Pulmonary artery endothelial cell (primary cell): ENCODE measurements around the gene SUSD3. TPM values are rescaled to one million over a fixed set of nuclear protein-coding genes. Genes with fewer than 3 reads are reported as not detected.

ENCODE experiments used
- DNase-seq: peaks from one replicate; pipeline ENCODE4 v3.0.0-alpha.2; 2011; ENCODE audit warnings: low read depth, low spot score
- total RNA-seq: library from RNA; depleted of rRNA; stranded (reverse); fragments of >200 nt; gene quantifications from 2 replicates; pipeline ENCODE4 v1.2.3, GENCODE V29; 2014

The SUSD3 gene
- total RNA-seq, 1 donor from 2014 or later = 0.13 TPM

- DNase-seq = no peak
These were observed 5.5 kb upstream of the SUSD3 start for GRCh38 chr9:93052791-93053540.

DNA sequence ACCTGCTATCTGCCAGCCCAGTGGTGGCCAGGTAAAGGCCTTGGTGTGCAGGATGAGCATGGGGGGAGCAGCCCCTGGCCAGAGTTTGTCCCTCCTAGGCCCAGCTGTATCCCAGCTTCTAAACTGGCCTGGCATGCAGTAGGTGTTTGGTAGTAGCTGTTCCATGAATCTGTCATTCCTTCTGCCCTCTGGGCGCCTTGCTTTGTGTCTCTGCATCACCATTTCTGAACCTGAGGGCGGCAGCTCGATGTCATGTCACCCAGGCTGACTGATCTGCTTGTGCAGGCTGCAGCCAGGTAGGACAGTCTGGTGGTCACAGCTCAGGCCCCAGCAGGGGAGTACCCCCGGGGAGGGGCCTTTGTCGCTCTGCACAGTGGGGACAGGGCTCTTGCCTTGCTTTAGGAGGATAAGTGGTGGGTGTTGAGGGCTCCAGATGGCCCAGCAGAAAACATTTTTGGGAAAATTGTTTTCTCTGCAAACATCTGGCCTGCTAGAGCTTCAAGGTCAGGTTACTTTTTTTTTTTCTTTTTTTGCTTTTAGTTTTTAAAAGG lies 4.6 kb upstream of the SUSD3 start:
- no peak for DNase-seq

DNA sequence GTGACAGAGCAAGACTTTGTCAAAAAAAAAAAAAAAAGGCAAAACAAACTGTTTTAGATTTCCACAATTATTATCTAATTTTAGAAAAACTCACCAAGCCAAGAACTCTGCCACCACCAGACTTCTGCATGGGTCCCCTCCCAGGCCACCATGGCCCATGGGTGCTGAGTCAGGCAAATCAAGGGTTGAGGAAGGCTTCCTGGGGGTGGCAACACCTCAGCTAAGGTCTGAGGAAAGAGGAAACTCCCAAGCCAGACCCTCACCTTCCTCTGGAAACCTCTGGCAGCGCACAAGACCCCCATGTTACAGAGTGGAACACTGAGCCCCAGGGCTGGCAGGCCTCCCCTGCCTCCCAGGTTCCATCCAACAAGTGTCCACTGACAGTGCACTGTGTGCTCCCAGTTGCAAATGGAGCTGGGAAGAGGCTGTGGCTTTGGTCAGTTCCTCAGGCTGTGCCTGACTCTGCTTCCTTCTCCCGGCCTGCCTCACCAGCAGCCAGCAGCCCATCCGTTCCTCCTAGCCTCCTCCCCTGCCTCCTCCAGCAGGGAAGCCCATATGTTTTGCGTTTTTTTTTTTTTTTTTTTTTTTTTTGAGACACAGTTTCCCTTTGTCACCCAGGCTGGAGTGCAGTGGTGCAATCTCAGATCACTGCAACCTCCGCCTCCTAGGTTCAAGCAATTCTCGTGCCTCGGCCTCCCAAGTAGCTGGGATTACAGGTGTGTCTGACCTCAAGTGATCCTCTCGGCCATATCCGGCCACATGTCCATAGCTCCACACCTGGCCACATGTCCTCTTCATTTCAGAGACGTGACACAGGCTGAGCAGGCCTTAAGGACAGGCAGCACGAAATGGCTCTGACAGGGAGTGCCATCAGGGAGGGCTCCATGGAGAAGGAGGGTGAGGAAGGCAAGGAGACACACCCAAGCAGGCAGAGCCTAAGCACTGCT lies 3.5 kb upstream of the SUSD3 start:
- no peak for DNase-seq

DNA sequence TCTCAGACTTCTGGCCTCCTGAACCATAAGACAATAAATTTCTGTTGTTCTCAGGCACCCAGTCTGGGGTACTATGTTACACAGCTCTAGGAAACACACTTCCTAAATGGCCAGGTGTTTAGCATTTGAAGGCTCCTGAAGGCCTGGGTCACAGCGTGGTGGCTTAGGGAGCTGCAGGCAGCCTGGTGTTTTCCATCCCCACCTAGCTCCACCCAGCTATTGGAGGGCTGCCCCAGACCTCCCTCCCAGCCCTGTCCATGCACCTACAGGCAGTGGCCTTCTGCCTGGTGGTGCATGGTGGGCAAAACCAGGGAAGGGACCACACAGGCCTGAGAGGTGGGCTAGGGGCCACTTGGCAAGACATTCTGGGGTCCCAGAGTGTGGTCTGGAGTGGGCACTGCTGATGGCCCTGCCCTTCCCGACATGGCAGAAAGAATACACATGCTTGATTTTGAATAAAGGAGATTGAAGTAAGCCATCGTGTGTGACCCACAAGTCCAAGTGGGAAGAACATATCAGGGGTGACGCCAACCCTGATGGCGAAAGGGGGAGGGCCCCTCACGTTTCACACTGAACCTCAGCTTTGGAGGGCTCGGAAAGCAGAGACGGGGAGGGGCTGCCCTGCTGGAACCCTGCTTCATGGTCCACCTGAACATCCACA lies 1.3 kb upstream of the SUSD3 start:
- no peak for DNase-seq

- no peak for DNase-seq
These were observed 672 bp upstream of the SUSD3 start for GRCh38 chr9:93057703-93058354.

DNA sequence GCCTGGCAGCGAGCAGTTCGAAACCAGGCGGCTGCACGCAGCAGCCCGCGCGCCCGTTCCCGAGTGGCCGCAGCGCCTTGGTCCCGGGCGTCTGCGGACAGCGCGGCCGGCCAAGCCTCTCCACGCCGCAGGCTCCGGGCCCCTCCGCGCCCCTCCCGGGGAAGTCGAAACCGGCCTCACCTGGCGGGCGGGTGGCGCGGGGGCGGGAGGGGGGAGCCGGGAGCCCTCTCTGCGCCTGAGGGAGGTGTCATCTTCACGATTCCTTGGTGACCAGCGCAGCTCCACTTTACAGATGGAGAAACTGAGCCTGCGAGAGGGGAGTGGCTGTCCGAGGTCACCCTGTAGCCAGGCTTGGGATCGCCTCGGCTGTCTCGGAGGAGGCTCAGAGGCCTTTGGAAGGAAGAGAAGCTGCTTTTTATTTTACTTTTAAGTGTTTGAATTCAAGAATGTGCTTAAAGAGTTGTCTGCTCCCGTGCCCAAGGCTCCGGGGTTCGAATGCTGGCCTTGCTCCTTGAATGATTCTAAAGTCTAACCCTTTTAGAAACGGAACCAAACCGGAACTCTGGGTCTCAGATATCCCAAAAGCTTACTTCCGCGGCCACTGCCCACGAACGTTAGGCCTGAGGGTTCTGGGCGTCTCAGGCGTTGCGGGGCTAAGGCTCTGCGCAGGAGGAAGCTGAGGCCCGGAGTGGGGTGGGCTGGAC lies 662 bp downstream of the SUSD3 start:
- no peak for DNase-seq

GRCh38 chr9:93059715-93060578 lies 1.4 kb downstream of the SUSD3 start:
- DNase-seq = no peak

GRCh38 chr9:93060746-93061259 lies 2.3 kb downstream of the SUSD3 start:
- DNase-seq = no peak

GRCh38 chr9:93061260-93061751 lies 2.8 kb downstream of the SUSD3 start:
- no peak for DNase-seq

GRCh38 chr9:93061791-93062763 lies 3.6 kb downstream of the SUSD3 start:
- no peak for DNase-seq

DNA sequence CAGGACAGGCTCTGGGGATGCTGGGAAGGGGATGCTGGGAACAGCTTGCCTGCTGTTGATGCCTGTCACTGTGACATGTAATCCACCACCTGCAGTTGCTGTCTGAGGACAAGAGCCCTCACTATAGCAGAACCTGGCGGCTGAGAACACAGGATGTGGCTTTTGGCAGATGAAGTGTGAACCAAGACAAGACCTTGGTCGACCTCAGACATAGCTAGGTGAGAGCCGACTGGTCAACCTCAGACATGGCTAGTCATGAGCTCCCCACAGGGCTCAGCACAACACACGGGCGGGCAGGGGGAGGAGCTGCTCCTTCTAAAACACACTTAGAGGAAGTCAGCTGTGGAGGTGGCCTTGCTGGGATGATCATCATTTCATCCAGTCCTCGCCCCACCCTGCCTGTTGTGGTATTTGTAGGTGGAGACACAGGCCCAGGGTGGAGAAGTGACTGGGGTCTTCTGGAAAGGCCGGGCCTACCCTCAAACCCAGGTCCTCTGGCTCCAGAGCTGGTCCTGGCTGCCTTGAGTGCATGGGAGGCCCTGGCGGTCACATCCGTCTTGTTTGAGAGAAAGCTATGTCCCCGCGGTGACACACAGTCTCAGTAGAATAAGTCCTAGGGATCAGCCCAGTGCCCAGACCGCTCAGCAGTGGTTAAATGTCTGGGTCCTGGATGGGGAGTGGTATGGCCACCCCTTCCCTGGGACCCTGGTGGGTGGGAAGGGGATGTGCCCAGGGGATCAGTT lies 6.1 kb downstream of the SUSD3 start:
- no peak for DNase-seq

GRCh38 chr9:93065135-93065720 lies 6.7 kb downstream of the SUSD3 start:
- DNase-seq = no peak

DNA sequence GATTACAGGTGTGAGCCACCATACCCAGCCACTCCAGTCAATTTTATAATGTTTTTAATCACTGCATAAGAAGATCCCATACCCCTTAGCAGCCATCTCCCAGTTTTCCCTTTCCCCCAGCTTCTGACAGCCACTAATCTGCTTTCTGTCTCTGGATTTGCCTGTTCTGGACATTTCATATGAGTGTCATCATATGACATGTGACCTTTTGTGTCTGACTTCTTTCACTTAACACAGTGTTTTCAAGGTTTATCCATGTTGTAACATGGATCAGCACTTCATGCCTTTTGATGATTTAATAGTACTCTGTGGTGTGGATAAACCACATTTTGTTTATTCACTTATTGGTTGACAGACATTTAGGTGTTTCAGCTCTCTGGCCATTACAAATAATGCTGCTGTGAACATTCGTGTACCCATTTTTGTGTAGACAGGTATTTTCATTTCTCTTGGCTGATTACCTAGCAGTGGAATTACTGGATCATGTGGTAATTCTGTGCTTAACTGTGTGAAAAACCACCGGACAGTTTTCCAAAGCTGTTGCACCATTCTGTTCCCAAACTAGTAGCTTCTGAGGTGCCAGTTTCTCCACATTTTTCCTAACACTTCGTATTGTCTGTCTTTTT lies 8.6 kb downstream of the SUSD3 start:
- DNase-seq = no peak

DNA sequence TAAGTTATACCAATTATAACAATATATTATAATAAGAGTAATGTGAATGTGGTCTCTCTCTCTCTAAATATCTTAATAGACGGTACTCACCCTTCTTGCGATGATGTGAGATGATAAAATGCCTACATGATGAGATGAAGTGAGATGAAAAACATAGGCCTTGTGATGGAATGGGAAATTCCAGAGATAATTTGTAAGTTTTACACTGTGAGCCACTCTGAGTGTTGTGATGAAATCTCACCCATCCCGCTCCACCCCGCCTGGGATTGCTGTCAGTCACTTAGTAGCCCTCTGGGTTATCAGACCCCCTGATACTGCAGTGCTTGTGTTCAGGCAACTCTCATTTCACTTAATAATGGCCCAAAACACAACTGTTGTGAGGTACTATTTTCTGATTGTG lies 10.5 kb downstream of the SUSD3 start:
- DNase-seq = no peak

DNA sequence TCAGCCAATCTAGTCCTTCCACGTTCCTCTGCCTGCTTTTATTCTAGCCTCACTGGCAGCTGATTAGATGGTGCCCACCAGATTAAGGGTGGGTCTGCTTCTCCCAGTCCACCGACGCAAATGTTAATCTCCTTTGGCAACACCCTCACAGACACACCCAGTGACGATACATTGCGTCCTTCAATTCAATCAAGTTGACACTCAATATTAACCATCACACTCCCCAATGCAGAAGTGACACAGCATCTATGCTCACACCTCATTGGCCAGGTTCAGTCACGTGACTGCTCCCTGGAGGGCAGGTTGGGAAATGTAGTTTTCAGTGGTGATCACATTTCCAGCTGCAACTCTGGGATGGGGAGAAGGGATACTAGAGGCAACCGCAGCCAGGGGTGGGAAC lies 13.0 kb downstream of the SUSD3 start:
- DNase-seq = no peak

DNA sequence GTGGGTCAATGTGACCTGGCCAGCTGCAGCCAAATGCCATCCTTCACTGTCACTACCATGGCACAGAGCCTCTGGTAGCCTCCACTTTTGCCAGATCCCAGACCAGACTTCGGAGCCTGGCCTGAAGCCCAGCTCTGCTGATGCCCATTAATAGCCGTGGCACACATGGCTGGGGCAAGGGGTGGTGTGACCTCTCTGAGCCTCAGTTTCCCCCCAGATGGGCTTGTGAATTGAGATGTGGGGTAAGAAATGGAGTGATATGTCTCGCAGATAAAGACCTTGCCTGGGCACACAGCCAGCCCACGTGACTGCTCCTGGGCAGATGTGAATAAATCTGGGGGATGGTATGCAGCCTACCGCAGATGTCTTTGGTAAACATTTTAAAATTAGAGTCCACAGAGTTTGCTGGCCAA lies 13.9 kb downstream of the SUSD3 start:
- DNase-seq = no peak
